Peyer's patch (tissue), 4 donors: ENCODE data around the gene FBXL16. TPM values are rescaled to one million over a fixed set of nuclear protein-coding genes. Genes with fewer than 3 reads are reported as not detected.
A peak's percentile ranks its signal among the peaks of the same experiment; 100 is the strongest.

ENCODE experiments used
- DNase-seq, 3 donors: peaks; one replicate each; pipeline ENCODE4 v3.0.0-alpha.2; 2017 to 2019
- H3K27ac ChIP-seq, 4 donors: fragments of 200-600 bp; sonication (generic); one replicate each; pipeline ENCODE4 v1.5.1; 2016 to 2019
- H3K27me3 ChIP-seq, 2 donors: fragments of 200-600 bp; sonication (generic); one replicate each; pipeline ENCODE4 v1.5.1; 2019
- H3K36me3 ChIP-seq, 3 donors: fragments of 200-600 bp; sonication (generic); one replicate each; pipeline ENCODE4 v1.5.1; 2016 to 2019
- H3K4me1 ChIP-seq, 4 donors: fragments of 200-600 bp; sonication (generic); one replicate each; pipeline ENCODE4 v1.5.1; 2016 to 2019
- H3K4me3 ChIP-seq, 4 donors: fragments of 200-600 bp; sonication (generic); 1 replicate in 3 of 4; 2 replicates in 1 of 4; pipeline ENCODE4 v1.5.1; 2016 to 2019; ENCODE audit warnings: mild to moderate bottlenecking in 1 of 4
- H3K9me3 ChIP-seq, 4 donors: fragments of 200-600 bp; sonication (generic); one replicate each; pipeline ENCODE4 v1.5.1; 2016 to 2019; ENCODE audit warnings: mild to moderate bottlenecking in 1 of 4
- CTCF ChIP-seq, 6 experiments: fragments of 450-650 bp in 4 of 6; fragments of 200-600 bp in 2 of 6; sonication (generic) in 1 of 6; IDR thresholded peaks; one replicate each; pipeline ENCODE4 v1.5.1; 2017 to 2019; ENCODE audit warnings: antibody characterized with exemption in 6 of 6, mild to moderate bottlenecking in 3 of 6, moderate library complexity in 1 of 6
- POLR2A ChIP-seq, 2 donors: fragments of 450-650 bp; IDR thresholded peaks; one replicate each; pipeline ENCODE4 v1.5.1; 2017; ENCODE audit warnings: antibody characterized with exemption in 2 of 2, mild to moderate bottlenecking in 2 of 2, moderate library complexity in 2 of 2
- total RNA-seq, 4 donors: library from RNA; depleted of rRNA; stranded (reverse); fragments of >200 nt; gene quantifications; one replicate each; pipeline ENCODE4 v1.1.0, GENCODE V29; 2016

FBXL16 gene
- total RNA-seq, 4 donors from 2014 or later: 1.4 to 2.5 (median 1.9) TPM

GRCh38 chr16:643050-643368 lies 62.6 kb downstream of the FBXL16 start:
- Histone ChIP-seq H3K9me3 (no peaks in the 10 kb centered on the region), H3K4me3 (peak overlapping the region; percentile 70 to 98 (median 82)), H3K27ac (peak overlapping the region; percentile 90 to 99 (median 92)), H3K27me3 (no peaks in the 10 kb centered on the region), H3K36me3 (no peaks in the 10 kb centered on the region), H3K4me1 (peaks cover 0 to 42% (median 12%) of the 10 kb centered on the region in 4 donors)
- no peak for DNase-seq
- TF ChIP-seq POLR2A (IDR thresholded peaks at IDR 0.05) (no peak), CTCF (IDR thresholded peaks at IDR 0.05) (no peak)

Other genes with a start within 250 kb of the FBXL16 start
- 100 to 1,000 TPM in 3 of 4 donors, 10 to 100 TPM in 1; 50.3 to 249 (median 167) TPM for gene CAPN15, start 178.1 kb downstream of the FBXL16 start, total RNA-seq
- not detected for gene PRR35, start 145.4 kb downstream of the FBXL16 start, total RNA-seq
- 10 to 100 TPM in 1 of 4 donors, 1 to 10 TPM in 3; 1.2 to 17.3 (median 1.5) TPM for gene NHLRC4, start 138.8 kb downstream of the FBXL16 start, total RNA-seq
- gene PIGQ, start 135.8 kb downstream of the FBXL16 start, total RNA-seq: 10 to 100 TPM; 33.1 to 65.6 (median 55.2) TPM
- 10 to 100 TPM; 27.2 to 83.6 (median 62.7) TPM for gene RAB40C, start 115.7 kb downstream of the FBXL16 start, total RNA-seq
- gene WFIKKN1, start 74.8 kb downstream of the FBXL16 start, total RNA-seq: 1 to 10 TPM; 2.5 to 6.2 (median 3.8) TPM
- 100 to 1,000 TPM in 1 of 4 donors, 10 to 100 TPM in 3; 44.5 to 153 (median 60.2) TPM for gene METTL26, start 69.5 kb downstream of the FBXL16 start, total RNA-seq
- 100 to 1,000 TPM; 114 to 260 (median 222) TPM for gene MCRIP2, start 64.0 kb downstream of the FBXL16 start, total RNA-seq
- 100 to 1,000 TPM in 2 of 4 donors, 10 to 100 TPM in 2; 29.8 to 154 (median 73.6) TPM for gene WDR90, start 56.4 kb downstream of the FBXL16 start, total RNA-seq
- 100 to 1,000 TPM; 110 to 416 (median 239) TPM for gene RHOT2, start 37.7 kb downstream of the FBXL16 start, total RNA-seq
- gene RHBDL1, start 30.1 kb downstream of the FBXL16 start, total RNA-seq: 10 to 100 TPM in 2 of 4 donors, 1 to 10 TPM in 2; 4.1 to 13.6 (median 9.9) TPM
- 100 to 1,000 TPM in 3 of 4 donors, 10 to 100 TPM in 1; 96.0 to 291 (median 107) TPM for gene STUB1, start 25.4 kb downstream of the FBXL16 start, total RNA-seq
- 10 to 100 TPM; 45.6 to 56.1 (median 51.9) TPM for gene JMJD8, start 21.5 kb downstream of the FBXL16 start, total RNA-seq
- 10 to 100 TPM in 3 of 4 donors, 1 to 10 TPM in 1; 8.3 to 20.4 (median 15.4) TPM for gene WDR24, start 15.4 kb downstream of the FBXL16 start, total RNA-seq
- gene METRN, start 9.3 kb upstream of the FBXL16 start, total RNA-seq: 10 to 100 TPM in 2 of 4 donors, 1 to 10 TPM in 2; 4.0 to 33.8 (median 8.9) TPM
- 10 to 100 TPM; 52.8 to 93.9 (median 72.0) TPM for gene ANTKMT, start 15.3 kb upstream of the FBXL16 start, total RNA-seq
- gene CCDC78, start 20.6 kb upstream of the FBXL16 start, total RNA-seq: 10 to 100 TPM in 1 of 4 donors, 1 to 10 TPM in 3; 2.1 to 13.2 (median 6.3) TPM
- gene HAGHL, start 21.3 kb upstream of the FBXL16 start, total RNA-seq: 10 to 100 TPM in 1 of 4 donors, 1 to 10 TPM in 2, under 1 TPM in 1; 0.53 to 42.9 (median 3.4) TPM
- gene CIAO3, start 35.2 kb upstream of the FBXL16 start, total RNA-seq: 100 to 1,000 TPM in 2 of 4 donors, 10 to 100 TPM in 2; 73.4 to 164 (median 117) TPM
- gene MSLN, start 54.9 kb upstream of the FBXL16 start, total RNA-seq: 1 to 10 TPM in 3 of 4 donors, not detected in 1; 2.6 to 7.7 (median 5.4) TPM
- 10 to 100 TPM; 31.0 to 42.1 (median 37.4) TPM for gene RPUSD1, start 82.6 kb upstream of the FBXL16 start, total RNA-seq
- gene CHTF18, start 82.8 kb upstream of the FBXL16 start, total RNA-seq: 10 to 100 TPM; 12.1 to 91.6 (median 19.0) TPM
- 1 to 10 TPM in 1 of 4 donors, not detected in 3; 1.9 TPM for gene GNG13, start 94.9 kb upstream of the FBXL16 start, total RNA-seq